Body of pancreas (tissue), 4 donors: ENCODE results near the gene PARP4.

Experiments
- CTCF ChIP-seq, 7 experiments: fragments of 450-650 bp in 4 of 7; fragments of 200-600 bp in 3 of 7; sonication (generic) in 3 of 7; IDR thresholded peaks; one replicate each; pipeline ENCODE4 v1.5.1; 2016 to 2019; ENCODE audit warnings: antibody characterized with exemption in 7 of 7
- POLR2A ChIP-seq, 3 donors: fragments of 450-650 bp; IDR thresholded peaks; one replicate each; pipeline ENCODE4 v1.6.1; 2016; ENCODE audit warnings: antibody characterized with exemption in 3 of 3, mild to moderate bottlenecking in 2 of 3

GRCh38 chr13:24443366-24443765 lies 69.2 kb downstream of the PARP4 start:
- TF ChIP-seq CTCF (IDR thresholded peaks at IDR 0.05): no peak
- no peak for TF ChIP-seq POLR2A (IDR thresholded peaks at IDR 0.05)
